Stimulated activated CD4-positive, alpha-beta T cell treated with anti-CD3 and anti-CD28 coated beads, Interleukin-15, amount 100 ng/mL, for 24 hours (primary cell): ENCODE results near the gene C4orf17.
A peak's percentile ranks its signal among the peaks of the same experiment; 100 is the strongest.
"Not testable (repeated sequence)": the region's sequence is repeated elsewhere in the genome, so short reads cannot be mapped to it uniquely, and the experiment has no call there.

Experiments
- DNase-seq: peaks from one replicate; pipeline ENCODE4 v3.0.0-alpha.2; 2020

The C4orf17 gene

DNA sequence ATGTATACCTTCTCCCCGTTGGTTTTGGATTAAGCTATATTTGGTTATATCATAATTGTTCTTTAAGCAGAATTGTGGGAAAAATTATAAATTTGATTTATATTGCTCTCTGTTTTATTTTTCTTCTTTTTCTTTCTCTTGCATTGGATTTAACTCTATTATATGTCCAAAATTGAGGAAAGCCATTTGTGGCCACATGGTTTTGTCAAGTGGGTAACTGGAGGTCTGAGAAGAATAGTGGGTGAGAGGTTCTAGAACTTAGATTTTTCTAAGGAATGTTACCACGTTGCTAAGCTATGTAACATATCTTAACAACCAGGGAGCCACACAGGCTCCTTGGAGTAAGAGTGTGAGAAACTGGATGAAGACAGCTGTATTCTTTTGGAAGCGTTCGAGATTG lies at the start of gene C4orf17:
TSS of gene C4orf17 (plus strand) at position 301 of the 400 bp plus-strand sequence. CDS start 2,061 bp downstream, outside the sequence.
- no peak for DNase-seq

DNA sequence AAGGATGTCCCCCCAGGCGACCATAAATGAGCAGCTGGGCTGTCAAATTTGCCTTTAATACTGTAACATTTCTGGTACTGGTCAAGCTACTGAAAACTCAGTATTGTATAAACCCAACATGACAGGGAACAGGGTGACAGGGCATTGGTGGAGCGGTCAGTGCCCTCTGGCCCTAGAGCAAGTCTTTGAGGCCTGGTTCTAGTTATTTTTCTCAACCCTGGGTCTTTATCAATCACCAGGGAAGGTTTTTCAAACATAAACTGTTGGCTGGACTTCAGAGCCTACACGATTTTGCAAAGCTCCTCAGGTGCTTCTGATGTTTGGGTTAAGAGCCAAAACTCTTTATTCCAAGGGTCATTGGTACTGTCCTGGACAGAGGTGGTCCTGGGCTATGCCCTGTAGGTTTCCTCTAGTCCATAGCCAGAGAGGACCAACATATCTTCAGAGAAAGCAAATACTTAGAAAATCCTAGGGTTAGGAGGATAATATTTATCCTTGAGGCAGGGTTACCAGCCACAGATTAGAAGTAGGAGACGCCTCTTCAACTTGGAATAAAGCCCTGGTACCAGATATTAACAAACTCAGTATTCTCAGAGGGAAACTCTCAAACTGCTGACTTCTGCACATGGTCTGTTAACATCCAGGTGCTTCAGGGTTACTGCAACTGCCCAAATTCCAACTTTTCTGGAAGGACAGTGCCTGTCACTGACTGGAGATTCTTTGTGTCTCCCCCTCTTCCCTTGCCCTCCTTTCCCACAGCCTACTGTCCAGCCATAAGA lies 49.0 kb upstream of the C4orf17 start:
- DNase-seq = no peak

DNA sequence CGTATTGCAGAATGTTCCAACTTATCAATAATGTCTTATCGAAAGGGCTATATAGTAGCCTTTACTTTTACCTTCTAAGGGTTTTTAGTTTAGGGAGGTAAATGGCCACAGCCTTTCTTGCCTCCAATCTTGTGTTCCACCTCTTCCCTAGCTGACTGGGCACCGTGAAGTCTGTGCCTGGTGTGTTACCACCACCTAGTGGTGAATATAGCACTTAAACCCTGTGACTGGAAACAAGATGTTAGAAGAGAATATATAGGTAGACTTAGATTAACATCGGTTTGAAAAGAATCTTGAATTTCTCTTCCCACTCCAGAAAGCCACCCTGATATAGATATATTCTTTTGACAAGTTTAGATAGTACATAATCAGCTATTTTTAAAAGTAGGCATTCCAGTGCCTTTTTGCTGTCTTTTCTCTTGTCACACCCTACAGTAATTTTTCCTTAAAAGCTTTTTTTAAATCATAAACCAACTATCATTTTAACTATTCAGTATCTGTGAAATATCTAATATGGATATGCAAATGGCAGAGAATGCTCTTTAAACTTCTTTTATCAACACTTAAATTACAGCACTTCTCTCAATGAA lies 47.9 kb upstream of the C4orf17 start:
- peak; percentile 52 for DNase-seq

DNA sequence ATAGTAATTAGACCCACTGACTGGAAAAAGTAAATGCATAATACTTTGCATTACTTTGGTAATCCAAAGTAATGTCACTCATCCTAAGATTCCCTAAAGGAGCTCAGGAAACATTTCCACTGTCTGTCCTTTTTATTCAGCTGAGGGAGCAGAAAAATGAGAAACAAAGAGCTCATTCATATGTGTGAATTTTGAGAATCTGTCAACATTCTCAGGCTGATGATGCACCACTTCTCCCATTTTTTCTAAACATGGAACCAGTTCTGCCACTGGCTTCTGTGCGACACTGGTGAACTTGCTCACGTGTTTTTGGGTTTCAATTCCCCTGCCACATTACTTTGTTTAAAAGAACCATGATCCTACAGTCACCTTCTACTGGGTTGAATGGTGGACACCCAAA lies 47.3 kb upstream of the C4orf17 start:
- DNase-seq = no peak

DNA sequence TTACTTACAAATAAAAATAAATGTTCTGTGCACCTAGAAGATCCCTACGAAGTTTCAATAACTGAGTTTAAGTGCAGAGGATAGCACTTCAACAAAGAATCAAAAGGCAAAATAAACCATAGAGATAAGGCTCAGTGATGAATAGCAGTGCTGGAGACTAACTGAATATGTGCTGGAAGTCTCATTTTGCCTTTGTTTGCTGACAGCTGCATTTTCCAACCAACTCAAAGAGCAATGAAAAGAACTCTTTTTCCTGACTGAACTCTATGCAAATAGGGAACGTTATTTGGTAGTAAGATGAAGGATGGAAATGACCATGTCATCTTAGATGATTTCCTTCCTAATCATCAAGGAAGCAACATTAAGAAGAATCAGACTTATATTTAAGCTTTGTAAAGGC lies 42.9 kb upstream of the C4orf17 start:
- DNase-seq = no peak

DNA sequence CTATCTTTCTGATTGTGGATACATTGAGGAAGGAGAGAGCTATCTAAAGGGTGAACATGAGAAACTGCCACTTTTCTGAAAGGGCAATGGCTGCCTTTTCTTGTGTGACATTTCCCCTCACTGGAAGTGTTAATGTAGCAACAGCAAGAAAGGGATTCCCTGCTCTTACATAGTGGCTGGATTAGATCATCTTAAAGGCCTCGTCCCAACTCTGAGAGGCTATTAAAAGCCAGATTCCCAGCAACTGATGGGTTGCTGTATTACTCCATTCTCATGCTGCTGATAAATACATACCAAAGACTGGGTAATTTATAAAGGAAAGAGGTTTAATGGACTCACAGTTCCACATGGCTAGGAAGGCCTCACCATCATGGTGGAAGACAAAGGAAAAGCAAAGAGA lies 41.9 kb upstream of the C4orf17 start:
- DNase-seq = no peak

DNA sequence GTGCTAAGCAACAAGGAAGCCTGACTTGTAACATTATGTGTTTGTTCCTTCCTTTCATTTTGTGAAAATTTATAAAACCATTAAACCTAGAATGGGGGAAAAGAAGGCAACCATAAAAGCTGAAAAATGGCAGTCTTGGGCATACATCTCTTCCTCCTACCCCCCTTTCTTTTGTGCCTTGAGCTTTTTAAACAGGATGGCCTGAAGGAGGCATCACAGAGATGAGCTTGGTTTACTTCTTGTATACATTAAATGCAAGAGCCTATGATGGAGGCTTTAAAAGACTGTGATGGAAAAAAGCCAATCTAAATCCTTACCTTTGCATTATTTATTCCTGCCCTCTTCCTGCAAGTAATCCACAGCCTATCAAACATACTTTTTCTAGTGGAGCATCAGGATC lies 39.5 kb upstream of the C4orf17 start:
- DNase-seq = no peak

DNA sequence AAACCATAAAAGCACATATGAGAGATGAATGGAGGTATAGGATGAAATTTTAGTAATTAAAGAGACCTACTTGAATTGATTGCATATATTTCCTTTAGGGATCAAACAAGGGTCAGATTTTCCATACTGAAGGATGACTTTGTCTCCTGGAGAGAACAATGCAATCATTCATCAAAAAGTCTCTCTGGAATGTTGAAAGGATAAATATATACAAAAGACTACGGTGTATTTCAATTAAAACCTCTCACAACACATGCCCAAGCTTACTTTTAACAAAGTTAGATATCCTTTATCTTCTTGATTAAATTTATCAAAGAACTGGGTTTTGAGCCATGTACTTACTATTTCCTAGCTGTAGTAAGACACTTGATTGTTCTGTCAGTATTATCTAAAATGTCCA lies 38.9 kb upstream of the C4orf17 start:
- DNase-seq = no peak

DNA sequence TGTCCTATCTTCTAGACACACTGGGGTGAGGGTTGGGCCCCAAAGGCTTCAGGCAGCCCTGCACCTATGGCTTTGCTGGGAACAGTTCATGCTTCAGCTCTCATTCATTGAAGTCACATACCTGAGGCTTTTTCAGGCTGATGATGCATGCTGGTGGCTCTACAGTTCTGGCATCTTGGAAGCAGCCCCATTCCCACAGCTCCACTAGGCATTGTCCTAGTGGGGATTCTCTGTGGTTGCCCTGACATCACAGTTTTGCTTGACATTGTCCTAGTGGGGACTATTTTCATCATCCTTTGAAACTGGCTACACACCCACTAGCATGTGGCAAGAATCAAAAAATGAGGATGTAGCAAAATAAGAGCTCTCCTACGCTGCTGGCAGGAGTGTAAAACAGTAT lies 37.7 kb upstream of the C4orf17 start:
- no peak for DNase-seq

DNA sequence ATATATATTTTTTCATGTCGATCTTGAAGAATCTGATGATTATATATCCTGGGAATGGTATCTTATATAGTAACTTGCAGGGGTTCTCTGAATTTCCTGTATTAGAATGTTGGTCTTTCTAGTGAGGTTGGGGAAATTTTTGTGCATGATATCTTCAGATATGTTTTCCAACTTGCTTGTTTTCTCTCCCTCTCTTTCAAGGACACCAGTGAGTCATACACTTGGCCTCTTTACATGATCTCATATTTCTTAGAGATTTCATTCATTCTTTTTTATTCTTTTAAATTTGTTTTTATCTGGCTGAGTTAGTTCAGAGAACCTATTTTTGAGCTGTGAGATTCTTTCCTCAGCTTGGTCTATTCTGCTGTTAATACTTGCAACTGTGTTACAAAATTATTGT lies 27.2 kb upstream of the C4orf17 start:
- no peak for DNase-seq

DNA sequence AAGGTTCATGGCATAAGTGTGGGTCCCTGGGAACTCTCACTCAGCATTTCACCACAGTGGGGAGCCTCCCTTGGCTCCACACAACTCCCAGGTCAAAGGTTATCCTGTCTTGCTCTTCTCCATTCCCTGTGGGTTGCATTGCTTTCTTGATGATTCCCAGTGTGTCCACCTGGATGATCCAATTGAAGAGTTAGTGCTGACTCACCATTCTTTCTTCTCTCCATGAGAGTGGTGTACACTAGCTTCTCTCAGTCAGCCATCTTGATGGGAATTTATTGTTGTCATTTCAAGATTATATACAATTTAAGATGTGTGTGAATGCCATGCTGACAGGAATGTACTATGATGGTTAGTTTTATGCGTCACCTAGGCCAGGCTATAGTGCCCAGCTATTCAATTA lies 25.6 kb upstream of the C4orf17 start:
- DNase-seq = no peak

DNA sequence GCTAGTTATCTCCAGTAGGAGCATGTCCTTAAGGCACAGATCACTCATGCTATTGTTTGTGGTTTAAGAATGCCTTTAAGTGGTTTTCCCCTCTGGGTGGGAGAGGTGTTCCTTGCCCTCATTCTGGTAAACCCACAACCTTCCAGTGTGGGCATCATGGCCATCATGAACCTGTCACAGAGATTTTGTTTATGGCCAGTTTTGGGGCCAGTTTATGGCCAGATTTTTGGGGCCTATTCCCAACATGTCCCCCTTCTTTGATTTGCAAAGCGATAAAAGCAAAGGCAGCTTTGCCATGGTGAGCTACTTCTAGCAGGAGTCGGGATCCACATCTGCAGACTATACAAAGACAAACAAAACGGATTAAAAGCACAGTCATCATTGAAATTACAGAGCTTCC lies 24.2 kb upstream of the C4orf17 start:
- not testable (repeated sequence) for DNase-seq

DNA sequence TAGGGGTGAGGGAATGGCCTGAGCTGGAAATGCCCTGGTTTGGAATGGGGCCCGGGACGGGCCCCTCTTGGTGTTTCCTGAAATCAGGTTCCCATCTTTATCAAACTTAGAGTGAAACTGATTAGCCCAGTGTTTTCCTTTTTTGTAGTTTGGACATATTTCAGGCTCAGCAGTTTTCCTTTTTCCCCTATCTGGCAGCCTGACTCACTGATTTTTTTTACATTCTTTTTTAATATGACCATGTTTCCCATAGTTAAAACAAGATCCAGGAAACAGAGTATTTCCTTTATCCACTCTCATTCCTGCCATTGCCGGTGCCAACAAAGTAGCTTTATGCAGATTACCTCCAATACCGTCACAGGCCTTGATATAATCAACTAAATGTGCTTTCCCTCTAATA lies 20.5 kb upstream of the C4orf17 start:
- DNase-seq = no peak

DNA sequence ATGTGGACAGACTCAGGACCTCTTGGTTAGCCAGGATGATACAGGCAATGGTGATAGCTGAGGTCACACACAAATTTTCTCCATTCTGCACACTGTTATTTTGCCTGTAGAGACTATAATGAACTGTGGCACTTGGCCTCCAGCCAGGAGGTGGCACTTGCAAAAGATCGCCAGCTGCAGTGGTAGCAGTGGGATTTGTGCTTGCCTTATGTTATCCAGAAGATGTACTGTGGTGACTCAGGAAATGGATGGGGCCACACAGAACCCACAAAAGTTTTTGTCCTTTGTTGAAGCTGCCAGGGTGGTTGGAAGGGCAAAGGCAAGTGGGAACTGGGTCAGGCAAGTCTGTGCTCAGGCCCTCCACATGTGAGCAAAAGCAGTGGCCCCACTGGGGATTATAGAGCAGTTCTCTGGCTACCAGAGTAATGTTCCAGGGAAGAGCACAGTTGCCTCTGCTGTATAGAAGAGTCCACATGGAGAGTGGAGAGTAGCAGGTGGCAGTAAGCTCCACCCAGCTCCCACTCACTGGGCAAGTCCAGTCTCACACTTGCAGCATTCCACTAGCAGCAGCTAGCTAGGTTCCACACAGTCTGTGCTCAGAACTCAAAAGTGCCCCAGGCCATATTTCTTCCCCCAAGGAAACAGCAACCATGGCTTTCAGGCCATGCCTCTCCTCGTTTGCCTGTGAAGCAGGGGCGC lies 5.9 kb upstream of the C4orf17 start:
- DNase-seq = peak; percentile 18

DNA sequence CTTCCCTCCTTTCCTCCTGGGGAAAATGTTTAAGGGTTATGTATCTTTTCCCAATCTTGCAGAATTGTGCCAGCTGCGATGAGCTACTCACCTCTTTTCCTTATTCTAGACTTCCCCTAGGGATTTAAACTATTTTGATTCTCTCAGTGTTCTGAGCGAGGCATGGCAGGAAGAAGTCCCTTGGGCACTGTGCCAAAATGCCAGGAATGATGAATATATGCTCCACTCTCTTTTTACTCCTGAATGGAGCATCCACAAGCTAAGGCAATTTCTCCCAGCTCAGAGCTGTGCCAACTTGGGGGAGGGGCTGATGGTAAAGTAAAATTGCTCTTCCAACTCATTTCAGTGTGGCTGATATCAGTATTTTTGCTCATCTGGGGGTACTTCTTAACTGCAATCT lies 4.0 kb upstream of the C4orf17 start:
- DNase-seq = no peak

DNA sequence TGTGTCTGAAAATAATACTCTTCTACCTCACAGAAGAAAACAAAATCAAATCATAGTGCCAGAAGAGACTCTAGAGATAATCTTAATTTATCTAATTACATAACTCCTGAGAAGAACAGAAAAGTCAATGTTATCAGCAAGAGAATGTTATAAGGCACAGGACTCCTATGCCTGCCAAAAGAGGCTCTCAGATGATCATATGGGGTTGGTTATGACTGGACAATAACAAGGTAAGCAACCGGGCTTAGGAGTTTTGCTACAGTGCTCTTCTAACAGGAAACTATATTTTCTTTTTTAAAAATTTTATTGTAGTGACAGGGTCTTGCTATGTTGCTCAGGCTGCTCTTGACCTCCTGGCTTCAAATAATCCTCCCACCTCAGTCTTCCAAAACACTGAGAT lies 3.5 kb upstream of the C4orf17 start:
- DNase-seq = no peak

DNA sequence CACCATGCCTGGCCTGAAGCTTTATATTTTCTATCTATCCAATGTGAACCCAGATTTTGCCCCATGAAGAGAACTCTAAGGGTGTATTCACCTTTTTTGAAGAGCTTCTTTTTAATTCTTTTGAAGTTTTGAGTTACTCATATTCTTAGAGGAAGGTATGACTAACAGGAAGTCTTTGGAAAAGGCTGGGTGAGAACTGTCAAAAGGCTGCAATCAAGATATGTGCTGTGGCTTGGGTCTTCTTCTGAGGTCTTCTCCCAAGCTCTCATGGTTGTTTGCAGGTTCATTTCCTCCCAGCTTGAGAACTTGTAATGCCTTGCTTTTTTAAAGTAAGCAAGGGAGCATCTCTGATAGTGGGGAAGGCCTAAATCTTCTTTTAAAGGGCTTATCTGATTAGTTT lies 3.1 kb upstream of the C4orf17 start:
- peak; percentile 22 for DNase-seq

DNA sequence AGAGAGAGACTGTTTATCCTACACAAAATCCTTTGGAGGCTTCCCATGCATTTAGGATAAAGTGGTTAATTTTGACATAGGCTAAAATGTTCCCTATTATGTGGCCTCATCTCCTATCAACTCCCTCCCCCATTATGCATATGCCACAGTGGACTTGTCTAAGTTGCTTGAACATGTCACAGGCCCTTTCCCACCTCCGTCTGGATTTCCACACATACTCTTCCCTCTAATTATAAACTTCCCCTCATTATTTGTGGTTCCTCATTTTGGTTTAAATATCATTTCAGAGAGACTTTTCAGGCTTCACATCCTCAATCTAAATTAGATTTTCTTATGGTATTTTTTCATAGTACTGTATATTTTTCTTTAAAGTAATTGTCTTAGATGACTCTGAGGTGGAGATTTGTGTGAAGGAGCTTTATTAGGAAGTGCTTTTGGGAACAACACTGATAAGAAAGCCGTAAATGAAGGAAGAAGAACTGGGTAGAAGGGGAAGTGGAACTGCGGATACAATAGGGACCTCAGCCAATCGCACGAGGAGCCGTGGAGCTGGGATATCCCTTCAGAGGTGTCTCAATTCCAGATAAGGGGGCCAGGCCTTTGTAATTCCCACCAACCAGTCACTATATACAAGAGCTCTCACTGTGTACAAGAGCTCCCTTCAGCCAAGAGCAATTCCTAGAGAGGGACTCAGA lies 7.9 kb downstream of the C4orf17 start:
- DNase-seq = no peak

DNA sequence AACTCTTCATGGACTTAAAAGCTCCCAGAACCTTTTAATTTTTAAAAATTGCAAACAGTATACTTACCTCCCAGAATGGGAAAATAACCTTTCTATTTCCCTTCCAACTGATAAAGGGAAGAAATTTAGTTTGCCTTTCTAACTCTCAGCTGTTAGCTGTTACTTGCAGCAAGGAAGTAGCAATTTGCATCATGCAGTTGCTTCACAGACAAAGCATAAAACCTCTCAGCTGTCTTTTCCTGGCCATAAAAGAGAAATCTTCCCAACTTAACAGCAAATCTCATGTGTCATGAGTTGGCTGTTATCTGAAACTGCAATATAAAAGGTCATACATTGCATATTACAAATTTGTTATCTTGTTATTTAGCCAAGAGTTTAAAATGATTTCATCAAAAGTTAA lies 18.4 kb downstream of the C4orf17 start:
- no peak for DNase-seq

DNA sequence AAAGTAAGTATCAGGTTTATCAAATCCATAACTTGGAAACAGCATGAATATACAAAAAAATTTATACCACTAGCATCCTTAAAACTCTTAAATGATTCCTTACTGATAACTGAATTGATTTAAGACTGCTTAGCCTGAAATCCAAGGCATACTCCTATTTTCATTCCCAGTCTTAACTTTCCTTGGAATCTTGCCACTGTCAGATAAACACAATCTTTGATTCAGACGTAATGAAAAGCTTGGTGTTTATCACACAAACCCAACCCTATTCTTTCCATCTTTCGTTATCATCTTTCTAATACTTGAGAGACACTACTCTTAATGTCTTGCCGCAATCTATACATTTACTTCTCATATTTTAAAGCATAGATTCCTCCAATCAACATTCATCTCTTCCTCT lies 19.1 kb downstream of the C4orf17 start:
- DNase-seq = no peak

DNA sequence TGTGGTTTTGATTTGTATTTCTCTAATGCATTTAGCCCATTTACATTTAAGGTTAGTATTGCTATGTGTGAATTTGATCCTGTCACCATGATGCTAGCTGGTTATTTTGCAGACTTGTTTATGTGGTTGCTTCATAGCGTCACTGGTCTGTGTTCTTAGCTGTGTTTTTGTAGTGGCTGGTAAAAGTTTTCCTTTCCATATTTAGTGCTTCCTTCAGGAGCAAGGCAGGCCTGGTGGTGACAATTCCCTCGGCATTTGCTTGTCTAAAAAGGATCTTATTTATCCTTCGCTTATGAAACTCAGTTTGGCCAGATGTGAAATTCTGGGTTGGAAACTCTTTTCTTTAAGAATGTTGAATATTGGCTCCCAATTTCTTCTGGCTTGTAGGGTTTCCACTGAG lies 23.9 kb downstream of the C4orf17 start:
- DNase-seq = not testable (repeated sequence)

DNA sequence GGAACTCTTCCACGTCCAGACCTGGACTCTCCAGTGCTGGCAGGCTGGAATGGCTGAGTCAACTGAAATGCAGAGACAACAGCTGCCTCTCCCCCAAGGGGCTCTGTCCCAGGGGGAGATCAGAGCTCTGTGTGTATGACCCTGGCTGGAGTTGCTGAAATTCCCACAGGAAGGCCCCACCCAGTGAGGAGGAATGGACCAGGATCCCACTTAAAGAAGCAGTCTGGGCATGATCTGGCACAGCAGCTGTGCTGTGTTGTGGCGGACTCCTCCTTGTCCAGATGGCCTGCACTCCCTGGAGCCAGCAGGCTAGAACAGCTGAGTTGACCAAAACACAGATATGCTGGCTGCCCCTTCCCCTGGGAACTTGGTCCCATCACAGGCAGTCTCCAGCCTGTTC lies 25.4 kb downstream of the C4orf17 start:
- DNase-seq = no peak

DNA sequence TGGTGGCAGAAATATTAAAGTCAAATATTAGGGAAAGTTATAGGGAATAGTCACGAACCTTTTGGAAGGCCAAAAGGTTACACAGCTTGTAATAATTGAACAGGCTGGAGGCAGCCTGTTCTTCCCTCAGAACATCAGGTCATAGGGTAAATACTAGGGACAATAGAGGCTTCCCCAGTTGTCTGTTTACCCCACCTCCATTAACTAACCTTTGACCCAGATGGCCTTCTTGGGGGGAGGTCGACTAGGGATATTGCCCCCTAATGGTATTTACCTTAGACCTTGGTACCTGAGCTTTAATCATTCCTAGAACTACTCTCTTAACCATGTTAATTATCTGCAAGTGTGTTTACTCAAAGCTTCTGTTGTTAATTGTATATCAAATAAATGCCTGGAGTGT lies 26.0 kb downstream of the C4orf17 start:
- DNase-seq = no peak

DNA sequence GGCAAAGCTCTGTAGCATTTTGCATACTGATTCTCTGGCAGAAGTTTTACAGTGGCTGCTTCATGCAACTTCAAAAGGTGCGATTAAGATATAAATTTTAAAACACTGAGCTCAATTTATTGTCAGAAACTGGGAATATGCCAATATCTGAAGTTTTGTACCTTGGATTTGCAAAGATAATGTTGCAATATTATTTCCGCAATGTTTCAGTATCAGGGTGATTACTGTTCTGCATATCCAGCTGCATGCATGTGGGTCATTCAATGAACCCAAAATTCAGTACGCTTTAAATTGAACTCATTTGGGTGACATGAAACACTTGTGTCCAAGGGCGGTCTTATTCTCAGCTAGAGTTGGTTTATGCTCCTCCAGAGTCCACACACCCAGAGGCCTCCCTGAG lies 26.9 kb downstream of the C4orf17 start:
- DNase-seq = no peak
